ENCODE measurements around the gene PPIB. TPM values are rescaled to one million over a fixed set of nuclear protein-coding genes. Genes with fewer than 3 reads are reported as not detected.

The PPIB gene
- total RNA-seq, 1 experiment from 2014 or later = 453 TPM

- peak overlapping the region; percentile 51 for H3K9ac ChIP-seq (ENCODE audit: low read length)
- peak overlapping the region; percentile 56 for H2AFZ ChIP-seq (ENCODE audit: low read depth, low read length, poor library complexity, severe bottlenecking)
- peak overlapping the region; percentile 57 for H3K27ac ChIP-seq (ENCODE audit: low read depth, low read length)
- DNase-seq (ENCODE audit: low read depth, low spot score) (no peak), ATAC-seq (no peak)
- RAD21 ChIA-PET (ENCODE audit: low non-redundant PET in 1 of 2, low total read pairs in 2 of 2, uncharacterized antibody in 2 of 2, unreplicated experiment in 2 of 2) = interaction anchor here (0.5 to 1.4 kb wide), 3 partner anchors 11 to 192 kb away, joined by 3 read pairs; partner anchors contain the start of gene CSNK1G1 (in 1 of the 2)
- peaks cover 14 to 19% of the 10 kb centered on the region in 2 experiments for H3K36me3 ChIP-seq (ENCODE audit: control insufficient read depth in 1 of 2, insufficient read depth in 2 of 2, low read length in 2 of 2)
- peaks cover 37% of the 10 kb centered on the region for H3K79me2 ChIP-seq (ENCODE audit: insufficient read depth, low read length)
- H4K20me1 ChIP-seq (ENCODE audit: insufficient read depth) = no peaks in the 10 kb centered on the region; the same call in 1 of the 2 replicates
- TF ChIP-seq SIN3A (IDR thresholded peaks at IDR 0.05; ENCODE audit: low read depth) (peak; percentile 13; the same call in 1 of the 2 replicates), TCF7L2 (IDR thresholded peaks at IDR 0.05; ENCODE audit: borderline replicate concordance, extremely low read depth, insufficient read depth, insufficient read length) (no peak)
- no peaks in the 10 kb centered on the region for H3K9me3 ChIP-seq (ENCODE audit: control insufficient read depth in 1 of 2, insufficient read depth in 1 of 2, low read depth in 1 of 2, low read length in 2 of 2)
- POLR2A ChIA-PET = interaction anchor here (0.5 to 2.5 kb wide), 5 partner anchors 10 to 42 kb away, joined by 3 to 12 read pairs (median 3); partner anchors contain the start of gene SNX22
- BruUV-seq (replicated peaks) = TSS peak; percentile 88
- peak overlapping the region; percentile 73 for H3K4me2 ChIP-seq (ENCODE audit: low read length)
- no peaks in the 10 kb centered on the region for H3K27me3 ChIP-seq (ENCODE audit: insufficient read depth, low read length)
- H3K9me2 ChIP-seq (ENCODE audit: insufficient read depth) = no peaks in the 10 kb centered on the region
- CTCF ChIA-PET = interaction anchor here (1.0 to 2.3 kb wide), 4 partner anchors 10 to 564 kb away, joined by 3 to 23 read pairs (median 9); no protein-coding TSS in a partner anchor
- peak overlapping the region; percentile 40 to 85 for H3K4me3 ChIP-seq (replicated peaks in 1 of 2; ENCODE audit: low read depth in 1 of 2, low read length in 2 of 2)
- intact Hi-C loops (cut with micrococcal nuclease) = loop anchor here (2.0 kb wide), 2 partner anchors 223 to 517 kb away; partner anchors contain the start of gene TRIP4
- H3K4me1 ChIP-seq (ENCODE audit: control insufficient read depth in 1 of 2, insufficient read depth in 2 of 2, low read length in 2 of 2) = peaks cover 4 to 14% of the 10 kb centered on the region in 2 experiments; a peak in 3 of 4 replicates
These were observed 989 bp upstream of the PPIB start for GRCh38 chr15:64163659-64164362.

GRCh38 chr15:64162478-64162868 lies 349 bp downstream of the PPIB start:
- Histone ChIP-seq H3K36me3 (ENCODE audit: control insufficient read depth in 1 of 2, insufficient read depth in 2 of 2, low read length in 2 of 2) (peaks cover 23 to 31% of the 10 kb centered on the region in 2 experiments), H3K79me2 (ENCODE audit: insufficient read depth, low read length) (peaks cover 47% of the 10 kb centered on the region), H4K20me1 (ENCODE audit: insufficient read depth) (no peaks in the 10 kb centered on the region; the same call in 1 of the 2 replicates), H3K9ac (ENCODE audit: low read length) (peak overlapping the region; percentile 88), H3K4me3 (replicated peaks in 1 of 2; ENCODE audit: low read depth in 1 of 2, low read length in 2 of 2) (peak overlapping the region; percentile 85 to 97), H3K27ac (ENCODE audit: low read depth, low read length) (peak overlapping the region; percentile 68), H3K9me2 (ENCODE audit: insufficient read depth) (no peaks in the 10 kb centered on the region), H3K27me3 (ENCODE audit: insufficient read depth, low read length) (no peaks in the 10 kb centered on the region), H3K4me1 (ENCODE audit: control insufficient read depth in 1 of 2, insufficient read depth in 2 of 2, low read length in 2 of 2) (peaks cover 4 to 14% of the 10 kb centered on the region in 2 experiments; a peak in 3 of 4 replicates), H3K9me3 (ENCODE audit: control insufficient read depth in 1 of 2, insufficient read depth in 1 of 2, low read depth in 1 of 2, low read length in 2 of 2) (no peaks in the 10 kb centered on the region), H2AFZ (ENCODE audit: low read depth, low read length, poor library complexity, severe bottlenecking) (no peak overlapping the region), H3K4me2 (ENCODE audit: low read length) (peak overlapping the region; percentile 97)
- BruUV-seq (replicated peaks) = no TSS peak
- ChIA-PET RAD21 (ENCODE audit: low non-redundant PET in 1 of 2, low total read pairs in 2 of 2, uncharacterized antibody in 2 of 2, unreplicated experiment in 2 of 2) (interaction anchor here in 1 of 2 experiments (1.3 to 1.4 kb wide), 2 partner anchors 9 to 194 kb away, joined by 3 read pairs; partner anchors contain the start of gene CSNK1G1), POLR2A (interaction anchor here (1.0 to 2.5 kb wide), 4 partner anchors 9 to 225 kb away, joined by 3 to 12 read pairs (median 8); partner anchors contain the start of genes SNX22 and TRIP4), CTCF (interaction anchor here (2.3 kb wide), 1 partner anchor 9 kb away, joined by 23 read pairs; no protein-coding TSS in a partner anchor)
- DNase-seq (ENCODE audit: low read depth, low spot score) = no peak
- TF ChIP-seq RAD21 (IDR thresholded peaks at IDR 0.05; ENCODE audit: low read depth) (no peak), MAX (IDR thresholded peaks at IDR 0.05) (peak; percentile 34; the same call in 1 of the 2 replicates), CEBPB (IDR thresholded peaks at IDR 0.05; ENCODE audit: low read depth) (no peak)
- intact Hi-C loops (cut with micrococcal nuclease) = loop anchor here (2.0 kb wide), 2 partner anchors 224 to 518 kb away; partner anchors contain the start of gene TRIP4
- ATAC-seq = peak; percentile 54
